BLaER1 (cell line): ENCODE results near the gene GRIN2A.

Experiments
- H3K27ac ChIP-seq: shearing (Covaris generic); formaldehyde crosslinking; 2 replicates; pipeline ENCODE4 v1.8.1; 2022
- H3K27me3 ChIP-seq: shearing (Covaris generic); formaldehyde crosslinking; 2 replicates; pipeline ENCODE4 v1.8.1; 2022
- H3K36me3 ChIP-seq: shearing (Covaris generic); formaldehyde crosslinking; 2 replicates; pipeline ENCODE4 v1.8.1; 2022
- H3K4me1 ChIP-seq: shearing (Covaris generic); formaldehyde crosslinking; 2 replicates; pipeline ENCODE4 v1.8.1; 2022
- H3K4me2 ChIP-seq: shearing (Covaris generic); formaldehyde crosslinking; 2 replicates; pipeline ENCODE4 v1.8.1; 2022
- H3K4me3 ChIP-seq: shearing (Covaris generic); formaldehyde crosslinking; 2 replicates; pipeline ENCODE4 v1.8.1; 2022
- H3K9ac ChIP-seq: shearing (Covaris generic); formaldehyde crosslinking; 2 replicates; pipeline ENCODE4 v1.8.1; 2022
- H3K9me3 ChIP-seq: shearing (Covaris generic); formaldehyde crosslinking; 2 replicates; pipeline ENCODE4 v1.8.1; 2022
- H4K20me1 ChIP-seq: shearing (Covaris generic); formaldehyde crosslinking; 2 replicates; pipeline ENCODE4 v1.8.1; 2022
- Cebpa-rat ChIP-seq: shearing (Covaris generic); IDR thresholded peaks from 2 replicates; pipeline ENCODE4 v1.8.1; 2022

GRIN2A gene

GRCh38 chr16:10121491-10121890 lies 60.7 kb downstream of the GRIN2A start:
- no peaks in the 10 kb centered on the region for H3K36me3 ChIP-seq
- H3K9me3 ChIP-seq, result no peaks in the 10 kb centered on the region
- H3K27me3 ChIP-seq, result no peaks in the 10 kb centered on the region
- no peak overlapping the region for H3K4me3 ChIP-seq
- no peak overlapping the region for H3K9ac ChIP-seq
- no peaks in the 10 kb centered on the region for H4K20me1 ChIP-seq
- H3K4me2 ChIP-seq, result no peak overlapping the region
- H3K4me1 ChIP-seq, result no peaks in the 10 kb centered on the region
- no peak for TF ChIP-seq Cebpa-rat
- no peak overlapping the region for H3K27ac ChIP-seq

- no peak overlapping the region for H3K4me3 ChIP-seq
- H3K9ac ChIP-seq, result no peak overlapping the region
- no peaks in the 10 kb centered on the region for H3K4me1 ChIP-seq
- no peaks in the 10 kb centered on the region for H3K36me3 ChIP-seq
- H3K27ac ChIP-seq, result no peak overlapping the region
- H3K9me3 ChIP-seq, result no peaks in the 10 kb centered on the region
- no peaks in the 10 kb centered on the region for H4K20me1 ChIP-seq
- no peak overlapping the region for H3K4me2 ChIP-seq
- H3K27me3 ChIP-seq, result no peaks in the 10 kb centered on the region
- no peak for TF ChIP-seq Cebpa-rat
Measured at GRCh38 chr16:10120953-10121352, 61.3 kb downstream of the GRIN2A start.

- H3K9ac ChIP-seq, result no peak overlapping the region
- no peak overlapping the region for H3K4me2 ChIP-seq
- H3K27me3 ChIP-seq, result no peaks in the 10 kb centered on the region
- H4K20me1 ChIP-seq, result no peaks in the 10 kb centered on the region
- no peak overlapping the region for H3K27ac ChIP-seq
- H3K4me3 ChIP-seq, result no peak overlapping the region
- no peaks in the 10 kb centered on the region for H3K36me3 ChIP-seq
- no peaks in the 10 kb centered on the region for H3K4me1 ChIP-seq
- no peaks in the 10 kb centered on the region for H3K9me3 ChIP-seq
- no peak for TF ChIP-seq Cebpa-rat
Measured at GRCh38 chr16:10114409-10114808, 67.8 kb downstream of the GRIN2A start.

GRCh38 chr16:10113248-10113647 lies 69.0 kb downstream of the GRIN2A start:
- H3K9ac ChIP-seq, result no peak overlapping the region
- no peaks in the 10 kb centered on the region for H3K36me3 ChIP-seq
- TF ChIP-seq Cebpa-rat, result no peak
- no peaks in the 10 kb centered on the region for H3K4me1 ChIP-seq
- H3K27ac ChIP-seq, result no peak overlapping the region
- no peaks in the 10 kb centered on the region for H4K20me1 ChIP-seq
- no peak overlapping the region for H3K4me2 ChIP-seq
- no peaks in the 10 kb centered on the region for H3K27me3 ChIP-seq
- H3K9me3 ChIP-seq, result no peaks in the 10 kb centered on the region
- H3K4me3 ChIP-seq, result no peak overlapping the region

GRCh38 chr16:10112021-10112420 lies 70.2 kb downstream of the GRIN2A start:
- no peaks in the 10 kb centered on the region for H3K9me3 ChIP-seq
- no peak for TF ChIP-seq Cebpa-rat
- no peak overlapping the region for H3K9ac ChIP-seq
- no peak overlapping the region for H3K27ac ChIP-seq
- no peaks in the 10 kb centered on the region for H3K36me3 ChIP-seq
- no peaks in the 10 kb centered on the region for H4K20me1 ChIP-seq
- H3K4me3 ChIP-seq, result no peak overlapping the region
- peaks cover 9% of the 10 kb centered on the region for H3K4me1 ChIP-seq
- H3K27me3 ChIP-seq, result no peaks in the 10 kb centered on the region
- no peak overlapping the region for H3K4me2 ChIP-seq

GRCh38 chr16:10111156-10111761 lies 71.0 kb downstream of the GRIN2A start:
- Histone ChIP-seq H3K27me3 (no peaks in the 10 kb centered on the region), H3K36me3 (no peaks in the 10 kb centered on the region), H3K9me3 (no peaks in the 10 kb centered on the region), H3K9ac (no peak overlapping the region), H3K4me1 (peaks cover 13% of the 10 kb centered on the region), H3K27ac (no peak overlapping the region), H3K4me3 (no peak overlapping the region), H4K20me1 (no peaks in the 10 kb centered on the region), H3K4me2 (no peak overlapping the region)
- TF ChIP-seq Cebpa-rat, result no peak

- no peak overlapping the region for H3K4me2 ChIP-seq
- TF ChIP-seq Cebpa-rat, result no peak
- H3K27me3 ChIP-seq, result no peaks in the 10 kb centered on the region
Measured at GRCh38 chr16:10110552-10110951, 71.7 kb downstream of the GRIN2A start.

GRCh38 chr16:10107081-10107480 lies 75.1 kb downstream of the GRIN2A start:
- H3K4me1 ChIP-seq, result peaks cover 13% of the 10 kb centered on the region
- no peak for TF ChIP-seq Cebpa-rat
- no peaks in the 10 kb centered on the region for H4K20me1 ChIP-seq
- H3K36me3 ChIP-seq, result no peaks in the 10 kb centered on the region
- H3K27ac ChIP-seq, result no peak overlapping the region
- H3K4me2 ChIP-seq, result peak overlapping the region; percentile 66
- no peak overlapping the region for H3K4me3 ChIP-seq
- H3K27me3 ChIP-seq, result no peaks in the 10 kb centered on the region
- H3K9me3 ChIP-seq, result no peaks in the 10 kb centered on the region
- H3K9ac ChIP-seq, result no peak overlapping the region

More at GRCh38 chr16:10110552-10110951, 71.7 kb downstream of the GRIN2A start:
- Histone ChIP-seq H3K36me3 (no peaks in the 10 kb centered on the region), H3K4me3 (no peak overlapping the region), H3K27ac (no peak overlapping the region), H4K20me1 (no peaks in the 10 kb centered on the region), H3K4me1 (peaks cover 13% of the 10 kb centered on the region), H3K9me3 (no peaks in the 10 kb centered on the region), H3K9ac (no peak overlapping the region)

- Histone ChIP-seq H3K36me3 (no peaks in the 10 kb centered on the region), H3K27me3 (no peaks in the 10 kb centered on the region), H3K27ac (no peak overlapping the region), H3K4me1 (peaks cover 13% of the 10 kb centered on the region), H3K9me3 (no peaks in the 10 kb centered on the region), H3K4me2 (no peak overlapping the region), H4K20me1 (no peaks in the 10 kb centered on the region), H3K9ac (no peak overlapping the region), H3K4me3 (no peak overlapping the region)
- TF ChIP-seq Cebpa-rat, result no peak
Measured at GRCh38 chr16:10103700-10104099, 78.5 kb downstream of the GRIN2A start.

- H3K4me2 ChIP-seq, result no peak overlapping the region
- no peak overlapping the region for H3K27ac ChIP-seq
- TF ChIP-seq Cebpa-rat, result no peak
Measured at GRCh38 chr16:10103118-10103517, 79.1 kb downstream of the GRIN2A start.

GRCh38 chr16:10100829-10101228 lies 81.4 kb downstream of the GRIN2A start:
- H3K4me3 ChIP-seq, result no peak overlapping the region
- no peak for TF ChIP-seq Cebpa-rat
- no peaks in the 10 kb centered on the region for H3K36me3 ChIP-seq
- H3K4me2 ChIP-seq, result no peak overlapping the region
- H3K9ac ChIP-seq, result no peak overlapping the region
- H3K9me3 ChIP-seq, result no peaks in the 10 kb centered on the region
- no peaks in the 10 kb centered on the region for H3K4me1 ChIP-seq
- H3K27me3 ChIP-seq, result no peaks in the 10 kb centered on the region
- H3K27ac ChIP-seq, result no peak overlapping the region
- H4K20me1 ChIP-seq, result no peaks in the 10 kb centered on the region

More at GRCh38 chr16:10103118-10103517, 79.1 kb downstream of the GRIN2A start:
- H3K36me3 ChIP-seq, result no peaks in the 10 kb centered on the region
- H3K4me1 ChIP-seq, result peaks cover 13% of the 10 kb centered on the region
- no peak overlapping the region for H3K9ac ChIP-seq
- H3K4me3 ChIP-seq, result no peak overlapping the region
- no peaks in the 10 kb centered on the region for H3K9me3 ChIP-seq
- no peaks in the 10 kb centered on the region for H4K20me1 ChIP-seq
- H3K27me3 ChIP-seq, result no peaks in the 10 kb centered on the region
